GM19023 (cell line): ENCODE data around the gene RNF220.
A peak's percentile ranks its signal among the peaks of the same experiment; 100 is the strongest.

Source experiments
- ATAC-seq: cut with Tn5 transposase; IDR thresholded peaks from one replicate; pipeline ENCODE4 v1.9.1; 2021; ENCODE audit warnings: mild to moderate bottlenecking, moderate library complexity; ENCODE audit not compliant: unreplicated experiment

The RNF220 gene

GRCh38 chr1:44572572-44572879, 167.5 kb downstream of the RNF220 start:
- ATAC-seq = no peak

DNA sequence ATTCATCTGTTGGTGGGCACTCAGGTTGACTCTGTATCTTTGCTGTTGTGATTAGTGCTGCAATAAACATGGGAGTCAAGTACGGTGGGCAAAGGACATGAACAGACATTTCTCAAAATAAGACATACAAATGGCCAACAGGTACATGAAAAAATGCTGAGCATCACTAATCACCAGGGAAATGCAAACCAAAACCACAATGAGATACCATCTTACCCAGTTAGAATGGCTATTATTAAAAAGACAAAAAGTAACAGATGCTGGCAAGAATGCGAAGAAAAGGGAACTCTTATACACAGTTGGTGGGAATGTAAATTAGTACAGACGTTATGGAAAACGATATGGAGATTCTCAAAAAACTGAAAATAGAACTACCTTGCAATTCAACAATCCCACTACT, 170.3 kb downstream of the RNF220 start:
- ATAC-seq = no peak

- no peak for ATAC-seq
Observed at GRCh38 chr1:44576456-44577150, 171.5 kb downstream of the RNF220 start.

DNA sequence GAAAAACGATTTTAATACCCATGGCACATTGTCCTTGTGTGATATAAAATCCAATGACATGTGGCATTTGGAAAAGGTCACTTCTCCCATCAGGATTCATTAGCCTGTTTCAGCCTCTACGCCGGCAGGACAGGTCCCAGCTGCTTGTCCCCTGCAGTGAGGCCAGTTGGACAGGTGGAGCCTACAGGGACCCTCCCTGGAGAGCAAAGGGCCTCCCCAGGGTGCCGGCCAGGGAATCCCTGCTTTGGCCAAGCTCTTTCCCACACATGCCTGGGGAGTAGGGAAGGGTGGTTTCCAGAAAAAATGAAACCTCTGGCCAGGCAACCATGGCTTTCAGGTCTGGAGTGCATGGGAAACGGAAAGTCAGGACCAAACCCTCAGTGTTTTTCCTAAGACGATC, 176.2 kb downstream of the RNF220 start:
- ATAC-seq = no peak

- ATAC-seq = no peak
Observed at GRCh38 chr1:44584167-44584566, 179.1 kb downstream of the RNF220 start.

- no peak for ATAC-seq
Observed at GRCh38 chr1:44585315-44585920, 180.4 kb downstream of the RNF220 start.

DNA sequence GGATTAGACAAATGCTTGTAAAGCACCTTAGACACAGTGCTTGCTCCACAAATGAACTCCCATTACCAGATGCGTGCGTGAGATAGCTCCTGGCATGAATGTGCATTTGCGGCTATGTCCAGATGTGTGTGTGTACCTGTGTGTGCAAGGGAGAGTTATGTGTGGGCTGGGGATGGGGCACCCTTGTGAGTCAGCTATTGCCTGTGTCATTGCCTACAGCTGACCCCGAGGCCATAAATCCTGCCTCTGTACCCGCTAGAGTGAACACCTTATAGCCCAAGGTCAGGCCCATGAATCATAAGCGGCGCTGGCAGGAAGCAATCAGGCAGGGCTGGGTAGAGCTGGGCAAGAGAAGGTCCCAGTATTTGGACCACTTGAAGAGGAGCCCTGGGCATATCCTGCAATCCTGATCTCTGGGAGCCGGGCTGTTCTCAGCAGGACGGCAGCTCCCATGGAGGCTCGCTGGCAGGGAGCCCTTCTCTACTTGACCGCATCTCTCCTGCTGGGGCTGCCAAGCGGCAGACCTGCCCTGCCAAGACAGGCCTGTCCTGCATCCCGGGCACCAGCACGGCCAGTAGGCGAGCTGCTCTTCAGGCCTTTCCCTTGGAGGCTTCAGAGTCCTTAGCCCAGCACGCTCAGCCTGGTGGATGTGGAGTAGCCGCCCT, 182.9 kb downstream of the RNF220 start:
- ATAC-seq = no peak

DNA sequence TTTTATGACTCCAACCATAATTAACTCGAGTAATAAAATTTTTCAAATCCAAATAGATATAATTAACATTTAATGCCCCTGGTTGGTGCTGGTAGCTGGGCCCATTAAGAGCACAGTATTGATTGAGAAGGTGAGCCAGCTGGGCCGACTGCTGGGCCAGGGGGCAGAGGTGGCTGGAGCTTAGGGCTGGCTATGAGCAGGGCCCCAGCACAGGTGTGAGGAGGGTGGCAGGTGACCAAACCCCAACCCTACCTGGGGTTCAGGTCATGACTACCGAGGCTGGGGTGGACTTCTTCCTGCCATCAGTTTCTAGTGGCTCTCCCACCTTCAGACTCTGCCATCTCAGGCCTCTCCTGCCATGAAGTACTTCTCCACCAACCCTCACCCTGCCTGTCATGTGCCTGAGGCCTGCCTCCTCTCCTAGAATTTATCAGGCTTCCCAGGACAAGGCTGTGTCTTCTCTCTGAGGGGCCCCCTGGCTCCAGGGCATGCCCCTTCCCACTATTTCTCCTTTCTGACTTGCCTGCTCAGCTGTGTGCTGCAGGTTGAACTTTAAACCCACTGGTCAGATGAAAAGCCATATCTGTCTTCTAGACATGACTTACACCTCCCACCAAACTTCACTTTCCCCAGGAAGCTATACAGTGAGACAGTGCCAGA, 183.6 kb downstream of the RNF220 start:
- ATAC-seq = no peak

DNA sequence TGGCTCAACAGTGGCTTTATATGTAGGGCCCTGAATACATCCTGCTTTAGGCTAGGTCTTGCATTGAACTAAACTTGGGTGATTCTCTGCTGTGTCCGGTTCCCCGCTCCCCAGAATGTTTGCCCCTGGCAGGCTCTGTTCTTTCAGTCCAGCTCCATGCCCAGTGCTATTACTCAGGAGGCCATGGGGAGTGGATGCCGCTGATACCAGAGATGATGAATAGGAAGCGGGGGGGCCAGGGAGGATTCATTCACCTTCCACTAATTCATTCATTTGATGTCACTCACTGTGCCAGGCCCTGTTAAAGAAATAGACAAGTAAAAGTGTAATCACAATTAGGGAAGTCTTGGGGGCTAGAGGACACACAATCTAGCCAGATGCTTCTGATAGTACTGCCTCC, 185.4 kb downstream of the RNF220 start:
- ATAC-seq = no peak

- ATAC-seq = no peak
Observed at GRCh38 chr1:44591381-44591780, 186.3 kb downstream of the RNF220 start.

GRCh38 chr1:44592208-44593145, 187.4 kb downstream of the RNF220 start:
- no peak for ATAC-seq

DNA sequence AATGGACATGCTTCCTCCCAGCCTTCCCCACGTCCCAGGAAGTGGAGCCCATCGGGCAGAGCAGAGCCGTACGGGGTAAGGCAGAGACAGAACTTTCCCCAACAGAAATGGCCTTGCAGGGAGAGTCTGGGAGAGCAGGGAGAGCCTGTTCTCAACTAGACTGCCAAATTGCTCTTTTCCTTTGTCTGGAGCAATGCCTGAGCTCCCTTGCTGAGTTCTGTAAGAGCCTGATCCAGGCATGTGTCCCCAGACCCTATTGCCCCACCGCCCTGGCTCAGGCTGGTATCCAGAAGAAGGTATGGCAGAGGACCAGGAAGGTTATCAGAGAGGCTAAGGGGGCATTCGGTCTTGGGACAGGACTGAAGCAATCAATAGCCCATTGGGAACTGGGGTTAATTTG, 189.3 kb downstream of the RNF220 start:
- ATAC-seq = no peak

- ATAC-seq = peak; percentile 74
Observed at GRCh38 chr1:44594871-44595735, 190.0 kb downstream of the RNF220 start.

- no peak for ATAC-seq
Observed at GRCh38 chr1:44596511-44596910, 191.5 kb downstream of the RNF220 start.

DNA sequence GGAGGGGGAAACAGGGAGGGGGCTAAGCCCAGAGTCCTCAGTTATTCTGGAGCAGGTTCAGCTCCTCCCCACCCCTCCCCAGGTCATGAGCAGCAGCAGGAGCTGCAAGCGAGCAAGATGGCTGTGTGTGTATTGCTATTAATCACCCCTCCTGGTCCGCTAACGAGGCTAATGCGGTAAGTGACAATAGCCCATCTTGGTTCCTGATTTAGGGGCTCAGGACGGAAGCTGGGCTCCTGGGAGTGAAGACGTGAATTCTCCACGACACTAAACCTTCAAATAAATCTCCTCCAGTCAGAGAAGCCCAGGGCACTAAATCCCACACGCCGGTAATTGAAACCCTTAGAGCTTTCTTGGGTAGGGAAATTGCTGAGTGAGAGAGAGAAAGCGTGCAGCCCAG, 193.1 kb downstream of the RNF220 start:
- no peak for ATAC-seq

GRCh38 chr1:44602634-44603628, 197.9 kb downstream of the RNF220 start:
- ATAC-seq = no peak

- no peak for ATAC-seq
Observed at GRCh38 chr1:44603718-44604117, 198.7 kb downstream of the RNF220 start.

DNA sequence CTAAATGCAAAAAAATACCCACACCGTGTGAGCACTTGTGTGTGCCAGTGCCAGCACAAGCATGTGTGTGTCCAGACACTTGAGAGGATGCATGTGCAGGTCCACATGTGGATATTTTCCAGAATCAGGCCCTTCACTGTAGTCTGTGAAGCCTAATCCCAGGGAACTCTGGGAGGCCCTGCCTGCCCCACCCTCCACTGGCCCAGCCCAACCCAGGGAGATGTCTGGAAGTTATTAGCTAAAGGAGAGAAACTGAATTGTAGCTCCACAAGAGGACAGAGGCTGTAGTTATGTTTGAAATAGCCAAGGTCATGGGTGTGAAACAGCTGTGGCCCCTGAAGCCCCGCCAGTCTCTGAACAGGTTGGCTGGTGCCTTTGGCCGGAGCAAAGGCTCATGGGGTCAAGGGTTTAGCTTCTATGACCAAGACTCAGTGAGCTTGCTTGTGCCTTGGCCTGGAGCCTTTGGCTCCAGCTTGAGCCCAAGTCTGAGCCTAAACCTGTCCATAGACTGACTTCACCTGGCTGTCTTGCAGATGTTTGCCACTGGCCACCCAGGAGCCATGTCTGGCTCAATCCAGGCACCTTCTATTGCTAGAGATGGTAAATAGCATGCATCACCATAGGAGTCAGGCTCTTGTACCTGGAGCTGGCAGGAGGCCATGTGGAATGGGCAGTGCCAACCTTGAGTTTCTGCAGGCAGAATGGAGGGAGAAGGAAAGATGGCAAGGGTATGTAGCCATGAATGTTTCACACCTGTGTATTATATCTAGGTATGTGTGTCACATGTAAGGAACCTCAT, 199.3 kb downstream of the RNF220 start:
- ATAC-seq = no peak
